HG02759 (cell line): ENCODE results near the gene PIP5K1B.

Experiments used
- ATAC-seq: cut with Tn5 transposase; IDR thresholded peaks from one replicate; pipeline ENCODE4 v1.9.1; 2021; ENCODE audit warnings: mild to moderate bottlenecking, moderate library complexity; ENCODE audit not compliant: unreplicated experiment

Gene PIP5K1B

GRCh38 chr9:68707801-68708488, 2.9 kb downstream of the PIP5K1B start:
- no peak for ATAC-seq

- ATAC-seq, result no peak
Measured at GRCh38 chr9:68708513-68708912, 3.5 kb downstream of the PIP5K1B start.

DNA sequence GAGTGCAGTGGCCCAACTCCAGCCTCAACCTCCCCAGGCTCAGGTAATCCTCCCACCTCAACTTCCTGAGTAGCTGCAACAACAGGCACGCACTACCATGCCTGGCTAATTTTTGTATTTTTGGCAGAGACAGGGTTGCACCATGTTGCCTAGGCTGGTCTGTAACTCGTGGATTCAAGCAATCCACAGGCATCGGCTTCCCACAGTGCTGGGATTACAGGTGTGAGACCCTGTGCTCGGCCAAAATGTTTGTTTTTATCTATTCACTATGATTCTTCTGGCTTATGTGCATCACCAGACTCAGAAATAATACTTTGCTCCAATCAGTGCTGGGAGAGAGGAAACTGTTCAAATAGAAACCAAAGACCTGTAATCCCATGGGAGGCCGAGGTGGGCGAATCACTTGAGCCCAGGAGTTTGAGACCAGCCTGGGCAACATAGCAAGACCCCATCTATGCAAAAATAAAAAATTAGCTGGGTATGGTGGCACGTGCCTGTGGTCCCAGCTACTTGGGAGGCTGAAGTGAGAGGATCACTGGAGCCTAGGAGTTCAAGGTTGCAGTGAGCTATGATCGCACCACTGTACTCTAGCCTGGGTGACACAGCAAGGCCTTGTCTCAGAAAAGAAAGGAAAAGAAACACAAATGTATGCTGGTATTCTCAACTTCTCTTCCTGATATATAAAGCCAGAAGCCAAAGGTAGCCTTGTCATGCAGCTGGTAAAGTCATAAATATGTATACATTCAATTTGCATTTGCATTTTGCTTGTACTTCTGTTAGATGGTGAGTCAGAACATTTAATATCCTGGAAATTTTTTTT, 4.5 kb downstream of the PIP5K1B start:
- no peak for ATAC-seq

- ATAC-seq, result no peak
Measured at GRCh38 chr9:68710111-68710471, 5.1 kb downstream of the PIP5K1B start.

DNA sequence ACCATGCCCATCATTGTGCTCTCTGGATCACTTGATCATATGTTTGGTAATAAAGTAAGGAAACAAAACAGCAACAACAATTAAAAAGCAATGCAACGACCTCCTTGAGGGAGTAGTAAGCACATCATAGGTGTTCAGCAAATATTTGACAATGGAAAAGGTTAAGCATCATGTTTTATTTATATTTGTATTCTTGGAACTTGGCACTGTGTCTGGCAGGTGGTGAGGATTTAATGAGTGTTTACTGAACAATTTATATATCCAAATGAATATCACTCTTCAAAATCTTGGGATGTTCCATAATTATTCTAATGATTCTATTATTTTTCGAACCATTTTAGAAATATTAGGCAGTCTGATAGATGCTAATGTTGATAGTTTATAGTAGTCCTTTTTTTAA, 6.2 kb downstream of the PIP5K1B start:
- no peak for ATAC-seq

- no peak for ATAC-seq
Measured at GRCh38 chr9:68711932-68712331, 6.9 kb downstream of the PIP5K1B start.

- ATAC-seq, result no peak
Measured at GRCh38 chr9:68714416-68715180, 9.6 kb downstream of the PIP5K1B start.

DNA sequence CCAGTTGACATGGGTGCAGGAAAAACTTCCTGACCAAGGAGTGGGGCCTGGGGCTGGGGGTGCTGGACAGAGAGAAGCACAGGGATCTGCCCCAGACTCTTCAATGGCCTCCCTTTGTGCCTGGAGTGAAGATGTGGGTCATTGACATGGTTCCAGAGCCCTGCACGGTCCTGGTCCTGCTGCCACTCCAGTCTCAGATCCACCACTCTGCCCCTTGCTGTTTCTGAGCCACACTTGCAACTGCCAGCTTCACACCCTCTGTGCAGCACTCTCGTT, 10.1 kb downstream of the PIP5K1B start:
- no peak for ATAC-seq

GRCh38 chr9:68717552-68718443, 12.8 kb downstream of the PIP5K1B start:
- no peak for ATAC-seq

- no peak for ATAC-seq
Measured at GRCh38 chr9:68719847-68720246, 14.8 kb downstream of the PIP5K1B start.

DNA sequence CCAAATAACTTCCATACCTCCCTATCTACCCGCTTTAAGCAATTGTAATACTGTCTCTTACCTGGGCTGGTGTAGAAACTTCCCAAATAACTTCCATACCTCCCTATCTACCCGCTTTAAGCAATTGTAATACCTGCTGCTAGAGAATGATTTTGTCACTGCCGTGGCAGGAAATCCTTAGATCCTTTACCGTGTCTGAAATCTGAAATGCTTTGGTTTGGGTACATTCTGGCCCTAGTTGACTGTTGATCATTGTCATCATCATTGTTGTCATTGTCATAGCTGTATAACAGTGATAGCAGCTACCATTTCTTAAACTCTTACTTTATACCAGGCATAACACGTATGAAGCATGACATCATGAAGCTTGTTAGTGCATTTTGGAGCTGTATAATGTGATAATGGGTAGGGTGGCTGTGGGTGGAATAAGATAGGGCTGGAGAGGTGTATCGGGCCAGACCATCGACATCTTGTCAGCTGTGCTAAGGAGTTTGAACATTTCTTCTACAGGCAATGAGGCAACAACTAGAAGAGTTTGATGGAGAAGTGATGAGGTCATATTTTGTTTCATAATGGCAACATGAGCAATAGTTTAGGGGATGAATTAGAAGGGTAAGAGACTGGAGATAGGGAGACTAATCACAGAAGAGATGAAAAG, 15.7 kb downstream of the PIP5K1B start:
- ATAC-seq, result no peak

DNA sequence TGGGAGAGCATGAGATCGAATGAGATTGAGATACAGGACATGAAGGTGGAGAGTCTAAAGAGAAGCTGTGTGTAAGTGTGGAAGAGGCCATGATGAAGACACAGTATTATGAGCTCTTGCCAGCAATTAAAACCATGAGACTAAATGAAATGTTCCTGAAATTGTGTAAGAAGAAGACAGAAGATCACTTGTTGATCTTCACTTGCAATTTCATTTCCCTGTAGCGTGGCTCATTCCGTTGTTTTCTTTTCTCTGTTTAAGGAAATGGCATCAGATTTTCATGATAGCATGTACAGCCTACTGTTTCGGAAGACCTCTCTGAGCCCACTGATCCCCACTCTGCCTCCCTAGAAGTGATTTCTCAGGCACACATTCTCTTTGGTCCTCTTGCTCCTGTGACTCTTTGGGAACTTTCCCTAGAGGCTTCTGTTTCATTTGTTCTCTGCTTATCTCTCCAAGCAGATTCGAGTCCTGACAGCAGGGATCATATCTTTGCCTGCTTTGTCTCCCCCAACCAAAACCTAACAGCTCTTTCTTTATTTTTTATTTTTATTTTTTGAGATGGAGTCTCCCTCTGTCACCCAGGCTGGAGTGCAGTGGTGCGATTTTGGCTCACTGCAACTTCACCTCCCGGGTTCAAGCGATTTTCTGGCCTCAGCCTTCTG, 16.8 kb downstream of the PIP5K1B start:
- ATAC-seq, result no peak

- ATAC-seq, result no peak
Measured at GRCh38 chr9:68725070-68725469, 20.0 kb downstream of the PIP5K1B start.

DNA sequence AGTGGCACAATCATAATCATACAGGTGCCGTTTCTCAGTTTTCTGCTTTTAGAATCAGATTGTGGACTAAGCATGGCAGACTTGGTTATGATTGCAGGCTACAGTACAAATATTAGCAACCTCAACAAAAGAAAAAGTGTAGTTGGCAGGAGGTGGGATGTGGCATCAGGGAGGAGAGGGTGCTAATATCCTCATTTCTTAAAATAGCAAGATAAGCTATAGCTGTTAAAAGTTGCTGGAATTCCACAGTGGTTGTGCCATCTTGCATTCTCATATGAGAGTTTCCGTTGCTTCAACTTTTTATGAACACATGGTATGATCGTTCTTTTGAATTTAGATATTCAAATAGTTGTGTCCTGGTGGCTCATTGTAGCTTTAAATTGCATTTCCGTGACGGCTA, 21.4 kb downstream of the PIP5K1B start:
- ATAC-seq, result no peak

GRCh38 chr9:68727636-68728035, 22.6 kb downstream of the PIP5K1B start:
- no peak for ATAC-seq

DNA sequence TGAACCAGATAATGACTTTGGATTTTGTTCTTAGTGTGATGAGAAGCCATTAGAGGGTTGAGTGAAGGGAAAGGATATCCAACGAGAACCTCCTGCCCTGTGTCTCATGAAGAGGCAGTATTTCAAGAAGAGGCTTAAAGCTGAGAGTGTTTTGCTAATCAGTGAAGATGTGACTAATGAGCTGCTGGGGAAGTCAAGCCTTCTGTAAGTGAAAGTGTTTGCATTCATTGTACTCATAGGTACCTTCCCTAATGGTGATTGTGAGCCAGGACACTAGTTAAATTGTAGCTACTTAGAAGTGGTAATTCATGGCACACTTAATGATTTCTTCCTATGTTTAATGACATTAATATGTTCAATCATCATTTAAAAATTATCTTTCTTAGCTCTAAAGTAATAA, 23.7 kb downstream of the PIP5K1B start:
- ATAC-seq, result no peak

- no peak for ATAC-seq
Measured at GRCh38 chr9:68730570-68731235, 25.7 kb downstream of the PIP5K1B start.

DNA sequence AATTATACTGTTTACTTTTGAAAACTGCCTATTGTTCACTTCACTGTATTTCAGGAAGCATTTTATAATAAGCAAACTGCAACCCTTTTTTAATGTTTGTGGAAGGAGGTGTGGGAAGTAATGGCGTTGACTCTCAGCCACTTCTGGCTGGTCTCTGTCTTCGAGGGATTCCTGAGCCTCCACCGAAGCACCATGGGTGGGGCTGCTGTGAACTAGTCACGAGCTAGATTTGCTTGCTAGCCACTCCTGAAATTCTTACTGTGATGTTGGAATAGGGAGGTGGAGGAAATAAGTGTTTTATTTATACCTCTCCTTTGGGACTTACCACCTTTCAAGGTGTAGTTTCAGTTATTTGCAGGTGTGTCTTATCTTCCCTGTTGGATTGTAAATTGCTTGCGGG, 26.8 kb downstream of the PIP5K1B start:
- ATAC-seq, result no peak

DNA sequence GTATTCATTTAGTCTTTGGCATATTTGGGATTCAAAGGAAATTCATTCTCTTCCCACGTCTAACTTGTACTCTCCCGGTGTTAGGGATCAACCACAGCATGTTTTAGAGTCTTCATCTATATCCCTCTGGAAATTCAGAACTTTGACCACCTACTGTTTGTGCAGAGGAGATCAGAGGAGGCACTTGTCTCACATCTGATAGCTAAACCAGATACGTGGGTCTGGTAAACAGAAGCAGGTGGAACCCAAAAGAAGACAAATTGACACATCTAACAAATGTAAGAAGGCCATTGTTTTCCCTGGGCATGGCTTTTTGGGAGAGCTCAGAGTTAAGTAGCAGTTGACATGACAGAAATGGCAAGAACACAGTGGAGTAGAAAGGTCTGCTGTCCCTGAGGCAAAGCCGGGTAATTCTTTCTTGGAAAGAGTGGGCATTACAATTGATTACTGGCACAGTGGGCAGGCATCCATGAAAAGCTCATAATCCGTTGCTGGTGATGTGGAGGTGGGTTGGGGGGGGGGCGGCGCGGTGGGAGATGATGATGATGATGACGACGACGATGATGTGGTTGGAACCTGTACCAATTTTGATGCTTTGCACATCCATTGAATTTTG, 27.5 kb downstream of the PIP5K1B start:
- ATAC-seq, result no peak
